GM21737 (cell line): ENCODE data around the gene GRXCR1.

Experiments
- ATAC-seq: cut with Tn5 transposase; IDR thresholded peaks from one replicate; pipeline ENCODE4 v1.9.1; 2021; ENCODE audit warnings: mild to moderate bottlenecking, moderate library complexity; ENCODE audit not compliant: unreplicated experiment

GRXCR1 gene

DNA sequence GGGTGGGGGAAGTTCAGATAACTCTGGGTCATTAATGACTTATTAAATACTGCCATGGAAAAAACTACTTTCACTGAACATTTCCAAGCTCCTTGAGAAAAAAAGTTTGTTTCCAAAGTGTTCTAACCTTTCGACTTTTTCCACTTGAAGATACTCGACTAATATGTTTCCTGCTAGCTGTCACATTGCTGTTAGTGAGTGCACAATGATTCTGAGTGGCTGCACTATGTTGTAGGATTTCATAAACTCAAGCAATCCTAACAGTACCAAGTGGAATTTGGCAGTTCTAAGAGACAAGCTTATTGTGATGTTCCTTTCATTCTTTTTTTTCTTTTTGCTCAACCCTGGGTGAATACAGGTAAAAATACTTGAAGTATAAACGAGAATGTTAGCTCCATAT lies 33.4 kb downstream of the GRXCR1 start:
- no peak for ATAC-seq

DNA sequence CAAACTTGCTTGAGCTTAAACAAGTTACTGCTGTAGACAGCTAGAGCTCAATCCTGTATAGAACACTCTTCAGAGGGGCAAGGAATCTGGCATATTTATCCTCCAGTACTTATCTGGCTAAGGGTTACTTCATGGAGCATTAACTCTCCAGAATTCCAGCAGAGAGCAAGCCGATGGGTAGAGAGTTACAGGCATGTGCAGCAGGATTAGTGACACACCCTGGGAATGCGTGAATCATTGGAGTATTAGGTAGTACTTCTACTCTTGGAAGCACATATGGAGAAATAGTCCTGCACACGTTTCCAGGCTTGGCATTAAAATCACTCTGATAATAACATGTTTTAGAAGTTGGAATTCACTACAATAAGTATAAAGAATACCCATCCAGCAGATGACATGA lies 35.4 kb downstream of the GRXCR1 start:
- no peak for ATAC-seq

DNA sequence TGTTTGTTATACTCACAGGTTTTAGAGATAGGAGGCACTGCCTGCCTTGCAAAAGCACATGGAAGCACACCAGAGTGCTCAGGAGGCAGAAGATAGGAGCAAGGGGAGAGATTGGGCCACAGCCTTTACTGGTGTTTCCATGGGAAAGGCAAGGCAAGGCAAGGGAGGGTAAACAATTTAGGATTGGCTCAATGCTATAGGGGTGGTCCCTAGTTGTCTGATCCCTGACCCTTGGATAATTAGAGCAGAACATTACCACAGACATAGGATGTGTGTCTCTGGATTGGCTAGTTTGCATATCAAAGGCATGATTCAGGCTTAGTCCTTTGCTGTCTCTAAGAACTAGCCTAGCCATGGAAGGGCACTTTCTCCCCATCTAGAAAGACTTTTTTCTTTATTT lies 36.1 kb downstream of the GRXCR1 start:
- ATAC-seq: no peak

DNA sequence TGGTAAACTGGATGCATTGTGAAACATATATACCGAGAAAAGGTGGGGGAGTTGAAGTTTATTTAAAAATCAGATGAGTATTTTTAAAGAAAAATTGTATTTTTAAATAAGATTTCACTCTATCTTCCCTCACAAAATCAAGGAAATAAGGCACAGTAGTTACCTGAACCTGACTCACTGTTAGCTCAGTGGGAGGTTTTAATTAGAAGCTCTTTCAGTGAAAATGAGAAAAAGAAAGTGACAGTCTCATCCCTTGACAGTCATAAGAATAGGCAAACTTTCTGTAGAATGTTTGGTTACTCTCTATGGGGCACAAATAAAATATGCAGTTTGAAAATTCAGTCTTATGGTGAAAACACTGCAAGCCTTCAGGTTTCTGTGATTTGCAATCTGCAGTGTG lies 49.7 kb downstream of the GRXCR1 start:
- no peak for ATAC-seq

DNA sequence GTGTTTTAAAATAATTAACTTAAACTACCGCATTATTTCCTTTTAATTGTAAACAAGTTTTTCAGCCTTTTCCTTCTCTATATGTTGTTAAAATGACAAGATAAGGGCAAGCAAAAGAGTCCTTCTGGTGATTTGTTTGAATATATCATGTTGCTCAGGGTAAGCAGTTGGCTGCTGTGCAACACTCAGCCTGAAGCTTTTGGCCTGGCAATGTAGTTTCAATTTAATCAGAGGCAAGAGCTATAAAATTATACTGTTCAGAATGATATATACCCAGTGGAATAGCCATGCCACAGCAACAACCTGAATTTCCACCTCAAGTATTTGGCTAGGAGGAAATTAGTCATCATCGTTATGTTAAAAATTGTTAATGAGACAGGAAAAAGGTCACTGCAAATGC lies 53.4 kb downstream of the GRXCR1 start:
- ATAC-seq: no peak

DNA sequence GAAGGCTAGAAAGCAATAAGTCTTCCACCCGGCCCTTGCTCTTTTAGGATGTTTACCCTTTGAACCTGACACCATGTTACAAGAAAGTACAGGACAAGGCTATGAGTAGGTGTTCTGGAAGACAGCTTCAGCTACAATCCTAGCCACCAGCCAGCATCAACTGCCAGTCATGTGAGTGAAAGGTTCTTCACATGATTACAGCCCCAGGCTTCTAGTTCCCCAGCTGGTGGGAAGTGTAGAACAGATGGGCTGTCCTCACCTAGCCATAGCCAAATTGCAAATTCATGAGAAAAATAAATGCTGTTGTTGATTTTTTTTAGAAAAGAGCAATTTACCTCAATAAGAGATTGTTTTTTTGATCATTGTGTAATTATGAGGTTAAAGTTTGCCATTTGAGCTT lies 60.8 kb downstream of the GRXCR1 start:
- ATAC-seq: no peak

DNA sequence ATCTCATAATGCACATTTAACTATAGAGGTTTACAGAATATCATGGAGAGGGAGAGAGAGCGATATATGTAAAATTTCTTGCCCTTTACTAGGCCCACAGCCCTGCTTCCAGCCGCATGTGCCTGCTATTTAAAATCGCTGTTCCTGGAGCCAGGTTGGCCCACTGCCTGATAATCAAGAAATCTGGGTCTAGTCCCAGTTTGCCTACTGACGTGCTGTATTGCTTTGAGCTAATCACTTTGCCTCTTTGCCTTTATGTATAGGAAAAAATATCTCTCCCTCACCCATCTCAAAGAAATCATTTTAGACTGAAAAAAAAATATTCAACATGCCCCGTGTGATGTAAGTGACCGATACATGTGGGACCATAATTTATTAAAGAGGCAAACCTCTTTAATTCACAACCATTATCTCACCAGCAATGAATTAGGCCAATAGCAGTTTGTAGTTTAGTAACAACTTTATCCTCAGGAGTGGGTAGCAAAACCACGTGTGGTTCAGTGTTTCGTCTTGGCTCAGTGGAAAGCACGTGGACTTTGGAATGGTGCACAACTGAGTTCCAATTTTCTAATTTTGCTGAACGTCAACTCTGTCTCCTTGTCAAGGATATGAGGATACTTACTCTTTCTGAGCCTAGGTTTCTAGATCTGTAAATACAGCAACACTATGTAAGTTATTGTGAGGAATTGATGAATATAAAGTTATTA lies 62.6 kb downstream of the GRXCR1 start:
- no peak for ATAC-seq

DNA sequence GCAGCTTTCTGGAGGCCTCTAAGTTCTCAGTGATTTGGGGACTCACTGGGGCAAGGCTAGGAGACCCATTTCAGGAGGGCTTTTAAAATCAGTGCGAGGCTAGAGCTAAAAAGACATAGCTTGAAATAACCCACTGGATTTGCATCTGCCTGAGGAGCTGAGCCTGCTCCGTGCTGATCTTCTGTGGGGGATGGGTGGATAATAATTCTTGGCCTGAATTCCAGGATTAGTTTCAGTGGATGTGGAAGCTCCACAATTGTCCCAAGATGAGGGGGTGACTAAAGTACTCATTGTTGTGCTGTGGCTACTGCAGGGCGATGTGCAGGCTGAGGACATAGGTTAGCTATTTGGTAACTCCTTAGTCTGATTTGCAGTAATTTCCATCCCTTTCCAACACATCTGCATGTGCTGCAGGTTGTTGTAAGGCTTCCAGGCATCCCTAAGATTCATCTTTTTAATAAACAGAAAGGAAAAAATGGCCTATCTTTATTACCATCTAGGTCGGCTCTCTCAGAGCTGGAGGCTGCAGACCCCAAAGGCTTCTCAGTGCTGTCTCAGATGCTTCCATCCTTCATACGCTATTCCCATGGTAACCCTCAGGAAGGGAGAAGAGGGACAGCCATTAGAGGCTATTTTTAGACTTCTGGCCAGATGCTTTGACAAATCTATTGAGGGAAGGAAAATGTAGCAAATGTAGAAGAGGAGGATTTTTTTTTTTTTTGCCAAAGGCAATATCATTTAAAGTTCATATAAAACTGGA lies 63.4 kb downstream of the GRXCR1 start:
- no peak for ATAC-seq

DNA sequence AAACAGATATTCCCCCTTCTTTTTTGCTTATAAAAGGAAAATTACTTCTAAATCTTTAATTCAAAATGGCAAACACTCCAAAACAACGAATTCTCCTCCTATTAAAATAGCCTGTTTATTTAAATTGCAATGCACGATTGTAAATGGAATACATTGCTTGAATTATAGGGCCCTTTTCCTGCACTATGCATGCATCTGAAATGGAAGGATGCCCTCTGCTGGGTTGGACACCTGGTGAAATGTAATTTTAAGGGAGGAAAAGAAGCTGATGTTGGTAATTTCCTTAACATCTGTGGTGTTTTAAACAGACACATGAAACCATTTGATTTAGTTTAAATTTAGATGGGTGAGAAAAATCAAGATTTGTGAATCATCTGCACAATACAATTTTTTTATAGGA lies 72.8 kb downstream of the GRXCR1 start:
- no peak for ATAC-seq

DNA sequence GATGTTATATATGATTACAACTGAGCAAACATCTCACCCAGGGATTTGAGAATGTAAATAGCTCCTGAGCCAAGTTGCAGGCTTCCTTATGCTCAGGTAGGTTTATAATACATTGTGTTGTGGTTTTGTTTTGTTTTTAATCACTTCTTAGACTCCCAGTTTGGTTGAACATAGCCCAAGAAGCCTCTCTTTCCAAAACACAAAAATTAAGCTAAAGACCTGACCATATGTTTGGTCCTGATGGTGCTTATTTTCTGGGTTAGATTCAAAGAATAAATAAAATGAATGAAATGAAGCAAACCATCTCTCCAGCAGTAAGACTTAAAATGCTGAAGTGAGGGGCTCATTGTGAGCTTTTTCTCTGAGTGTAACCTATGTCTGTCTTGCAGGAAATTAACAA lies 93.5 kb downstream of the GRXCR1 start:
- ATAC-seq: no peak

DNA sequence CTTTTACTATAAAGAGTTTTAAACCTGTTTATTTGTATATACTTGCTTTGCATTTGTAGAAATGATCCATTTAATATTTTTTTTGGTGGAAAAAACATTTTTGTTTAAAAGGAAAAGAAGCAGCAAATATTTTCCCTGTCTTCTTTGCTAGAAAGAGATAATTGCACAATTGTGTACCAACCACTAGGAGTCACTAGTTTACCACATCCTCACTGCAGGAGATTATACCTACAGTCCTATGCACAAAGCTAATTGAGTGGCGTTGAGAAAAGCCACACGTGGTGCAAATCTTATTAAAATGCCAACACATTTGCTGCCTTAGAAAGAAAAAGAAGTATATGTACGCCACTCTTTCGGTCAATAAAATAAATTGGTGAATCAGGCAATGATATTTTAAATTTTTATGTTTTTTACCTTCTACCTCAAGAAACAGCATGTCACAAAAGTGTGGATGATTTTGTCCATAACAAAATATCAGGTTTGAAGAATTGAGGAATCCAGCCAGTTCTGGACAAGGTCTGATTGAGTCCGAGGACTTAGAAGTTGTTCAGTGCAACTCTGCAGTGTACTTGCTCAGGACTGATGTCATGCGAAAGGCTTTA lies 102.9 kb downstream of the GRXCR1 start:
- ATAC-seq: no peak

DNA sequence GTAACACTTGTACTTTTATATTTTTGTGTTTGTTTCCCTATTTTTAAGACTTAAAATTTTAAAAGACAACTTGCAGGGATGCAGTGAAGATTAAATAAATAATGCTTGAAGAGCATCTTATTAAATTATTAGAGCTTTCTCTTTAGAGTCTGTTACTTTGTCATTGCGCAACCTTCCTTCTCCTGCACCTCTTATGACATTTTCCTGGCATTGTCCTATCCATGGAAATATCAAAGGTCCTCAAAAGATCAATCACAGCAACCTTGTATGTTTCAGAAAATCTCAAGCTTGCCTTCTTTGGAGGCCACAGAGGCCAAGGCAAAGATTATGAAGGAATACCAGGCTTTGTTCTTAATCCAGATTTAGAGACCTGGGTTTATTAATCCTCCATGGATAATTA lies 116.3 kb downstream of the GRXCR1 start:
- ATAC-seq: no peak

DNA sequence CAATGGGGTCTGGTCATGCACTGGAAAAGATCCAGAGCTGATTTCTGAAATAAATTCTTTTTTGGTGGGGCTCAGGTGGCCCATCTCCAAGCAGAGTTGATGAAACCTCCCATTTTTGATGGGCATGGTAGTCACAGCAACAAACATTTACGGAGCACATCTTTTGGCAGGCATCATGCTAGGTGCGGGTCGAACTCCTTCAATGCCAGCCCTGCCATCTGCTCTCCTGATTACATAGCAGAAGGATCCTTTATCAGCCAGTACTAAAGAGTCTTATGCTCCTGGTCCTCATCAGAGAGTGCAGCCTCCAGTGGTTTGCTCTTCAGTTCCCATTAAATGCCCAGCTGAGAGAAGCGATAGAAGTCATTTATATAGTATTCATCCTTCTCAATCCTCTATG lies 121.7 kb downstream of the GRXCR1 start:
- ATAC-seq: no peak

DNA sequence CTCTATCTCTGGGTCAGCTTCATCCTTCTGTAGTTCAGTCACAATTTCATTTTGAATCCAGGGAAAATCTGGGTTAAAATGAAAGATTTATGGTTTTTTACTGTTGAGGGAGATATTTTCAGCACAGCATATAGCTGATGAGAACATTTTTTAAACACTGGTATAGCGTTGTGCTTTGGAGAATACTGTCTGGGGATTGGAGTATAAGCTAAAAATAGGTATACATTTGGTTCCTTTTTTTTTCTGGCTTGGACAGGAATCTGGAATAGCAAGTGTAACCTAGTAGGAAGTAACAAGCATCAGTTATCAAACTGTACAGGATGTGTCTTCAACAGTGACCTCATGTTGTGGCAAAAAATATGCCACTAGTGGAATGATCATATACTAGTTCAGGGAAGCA lies 149.1 kb downstream of the GRXCR1 start:
- no peak for ATAC-seq

DNA sequence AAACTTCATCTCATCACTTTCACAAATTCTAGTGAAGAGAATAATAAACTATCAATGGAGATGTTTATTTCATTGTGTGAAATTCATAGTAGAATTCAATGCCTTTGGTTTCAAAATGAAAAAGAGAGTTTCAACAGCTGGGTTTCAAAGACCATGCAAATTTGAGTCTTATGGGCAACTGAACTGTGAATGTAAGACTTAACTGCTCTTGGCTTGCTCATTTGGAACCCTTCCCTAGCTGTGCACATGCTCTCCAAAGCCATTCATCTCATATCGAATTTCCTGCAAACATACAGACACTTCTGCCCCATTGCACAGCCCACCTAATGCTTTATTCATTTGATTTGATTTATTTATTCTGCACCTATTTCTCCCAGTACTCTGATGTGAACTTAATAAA lies 154.5 kb downstream of the GRXCR1 start:
- no peak for ATAC-seq

DNA sequence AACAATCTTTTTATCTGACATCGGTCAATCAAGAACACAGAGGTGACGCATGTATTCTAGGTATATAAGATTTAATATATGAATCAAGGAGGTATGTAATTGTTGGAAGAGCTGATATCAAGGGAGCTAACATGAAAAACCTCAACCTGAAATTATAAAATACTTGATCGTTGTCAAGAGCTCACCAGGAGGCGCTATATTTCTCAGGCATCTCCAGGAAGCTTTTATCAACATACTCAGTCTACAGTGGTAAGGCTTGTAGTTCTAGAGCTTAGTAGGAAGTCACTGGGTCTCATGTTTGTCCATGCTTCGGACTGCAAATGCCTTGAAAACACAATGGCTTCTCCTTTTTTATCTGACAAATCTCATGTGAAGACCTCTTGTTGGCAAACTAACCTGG lies 156.1 kb downstream of the GRXCR1 start:
- ATAC-seq: no peak

DNA sequence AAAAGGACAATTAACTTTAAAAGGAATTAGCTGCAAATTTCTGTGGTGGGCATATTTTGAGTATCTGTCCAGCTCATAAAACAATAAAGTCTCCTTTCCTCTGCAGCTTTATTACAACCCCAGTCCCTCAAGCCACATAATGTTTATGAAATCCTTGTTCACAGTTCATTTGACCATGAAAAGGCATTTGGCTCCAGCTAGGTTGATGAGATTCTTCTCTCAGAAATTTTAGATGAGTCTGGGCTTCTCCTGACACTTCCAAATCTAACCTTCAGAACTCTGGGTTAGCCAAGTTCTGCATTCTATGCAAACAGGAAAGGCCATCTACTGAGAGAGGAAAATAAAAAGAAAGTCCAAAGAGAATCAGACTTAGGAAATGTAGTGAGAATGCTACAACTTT lies 156.8 kb downstream of the GRXCR1 start:
- no peak for ATAC-seq

DNA sequence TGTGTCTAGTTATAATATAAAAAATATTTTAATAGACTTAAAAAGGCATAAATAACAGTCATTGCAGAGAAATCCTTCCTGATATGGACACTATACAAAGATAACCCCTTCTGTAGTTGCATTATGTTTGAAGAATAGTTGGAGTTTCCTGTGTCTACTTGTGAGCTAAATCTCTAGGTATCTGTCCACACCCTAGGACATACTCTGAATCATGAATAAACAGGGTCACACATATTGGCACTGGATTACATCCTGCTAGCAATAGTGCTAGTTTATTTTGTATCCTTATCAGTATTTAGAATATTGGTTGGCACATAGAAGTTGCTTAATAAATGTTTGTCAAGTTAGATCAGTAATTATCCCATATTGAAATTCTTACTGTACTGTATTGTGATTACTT lies 173.9 kb downstream of the GRXCR1 start:
- ATAC-seq: no peak

DNA sequence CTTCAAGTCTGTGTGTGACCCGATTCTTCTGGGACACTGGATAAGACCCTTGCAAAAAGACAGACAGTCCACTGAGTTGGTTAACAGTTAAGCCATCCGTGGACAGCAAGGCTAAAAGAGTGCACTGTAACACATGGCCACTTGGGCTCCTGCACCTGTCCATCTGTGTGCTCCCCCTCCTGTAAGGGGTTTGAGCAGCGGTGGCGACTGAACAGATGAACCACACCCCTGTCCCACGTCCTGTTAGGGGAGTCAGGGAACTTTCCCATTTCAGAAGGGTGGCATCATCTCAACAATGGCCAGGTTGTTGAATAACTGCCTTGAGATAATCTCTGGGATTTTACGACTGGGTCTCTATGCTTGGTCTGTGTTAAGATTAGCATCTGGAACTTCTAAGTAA lies 178.6 kb downstream of the GRXCR1 start:
- ATAC-seq: no peak
